ENCODE results near the gene TBC1D3B.
"Not testable (repeated sequence)": the region's sequence is repeated elsewhere in the genome, so short reads cannot be mapped to it uniquely, and the experiment has no call there.

The TBC1D3B gene

DNA sequence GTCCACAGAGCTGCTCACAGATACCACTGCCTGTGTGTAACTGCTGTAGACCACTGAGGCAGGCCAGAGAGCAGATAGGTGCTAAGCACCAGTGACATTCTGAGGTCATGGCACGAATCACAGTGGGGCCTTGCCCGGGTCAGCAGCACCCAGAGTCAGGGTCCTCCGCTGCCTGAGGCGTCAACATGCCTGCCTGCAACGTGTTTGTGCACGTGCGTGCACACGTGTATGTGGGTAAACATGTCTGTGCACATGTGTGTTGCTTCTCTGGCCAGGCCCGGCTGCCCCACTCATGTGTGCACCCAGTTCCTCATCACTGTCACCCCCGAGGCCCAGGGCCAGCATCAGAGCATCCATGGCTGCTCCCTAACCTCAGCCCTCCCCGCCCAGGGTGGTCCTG lies at the start of gene TBC1D3B:
TBC1D3B (minus strand) TSS at position 101 of the 400 bp plus-strand sequence. CDS start 1,586 bp downstream, outside the sequence.
- not testable (repeated sequence) for DNase-seq (ENCODE audit: low read depth in 2 of 2)

GRCh38 chr17:36222967-36223366 lies 46.5 kb upstream of the TBC1D3B start:
- DNase-seq (ENCODE audit: low read depth in 2 of 2) = not testable (repeated sequence)

- not testable (repeated sequence) for DNase-seq (ENCODE audit: low read depth in 2 of 2)
Observed at GRCh38 chr17:36221581-36222100, 45.2 kb upstream of the TBC1D3B start.

GRCh38 chr17:36220737-36221580 lies 44.5 kb upstream of the TBC1D3B start:
- DNase-seq (ENCODE audit: low read depth in 2 of 2) = not testable (repeated sequence)

DNA sequence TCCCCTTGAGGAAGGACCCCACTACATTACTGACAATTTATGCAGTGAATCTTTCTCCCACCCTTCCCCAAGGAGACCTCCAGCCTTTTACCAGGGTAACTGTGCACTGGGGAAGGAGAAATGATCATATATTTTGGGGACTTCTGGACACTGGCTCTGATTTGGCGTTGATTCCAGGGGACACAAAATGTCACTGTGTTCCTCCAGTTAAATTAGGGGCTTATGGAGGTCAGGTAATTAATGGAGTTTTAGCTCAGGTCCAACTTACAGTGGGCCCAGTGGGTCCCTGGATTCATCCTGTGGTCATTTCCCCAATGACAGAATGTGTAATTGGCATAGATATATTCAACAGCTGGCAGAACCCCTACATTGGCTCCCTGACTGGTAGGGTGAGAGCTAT lies 43.1 kb upstream of the TBC1D3B start:
- not testable (repeated sequence) for DNase-seq (ENCODE audit: low read depth in 2 of 2)

DNA sequence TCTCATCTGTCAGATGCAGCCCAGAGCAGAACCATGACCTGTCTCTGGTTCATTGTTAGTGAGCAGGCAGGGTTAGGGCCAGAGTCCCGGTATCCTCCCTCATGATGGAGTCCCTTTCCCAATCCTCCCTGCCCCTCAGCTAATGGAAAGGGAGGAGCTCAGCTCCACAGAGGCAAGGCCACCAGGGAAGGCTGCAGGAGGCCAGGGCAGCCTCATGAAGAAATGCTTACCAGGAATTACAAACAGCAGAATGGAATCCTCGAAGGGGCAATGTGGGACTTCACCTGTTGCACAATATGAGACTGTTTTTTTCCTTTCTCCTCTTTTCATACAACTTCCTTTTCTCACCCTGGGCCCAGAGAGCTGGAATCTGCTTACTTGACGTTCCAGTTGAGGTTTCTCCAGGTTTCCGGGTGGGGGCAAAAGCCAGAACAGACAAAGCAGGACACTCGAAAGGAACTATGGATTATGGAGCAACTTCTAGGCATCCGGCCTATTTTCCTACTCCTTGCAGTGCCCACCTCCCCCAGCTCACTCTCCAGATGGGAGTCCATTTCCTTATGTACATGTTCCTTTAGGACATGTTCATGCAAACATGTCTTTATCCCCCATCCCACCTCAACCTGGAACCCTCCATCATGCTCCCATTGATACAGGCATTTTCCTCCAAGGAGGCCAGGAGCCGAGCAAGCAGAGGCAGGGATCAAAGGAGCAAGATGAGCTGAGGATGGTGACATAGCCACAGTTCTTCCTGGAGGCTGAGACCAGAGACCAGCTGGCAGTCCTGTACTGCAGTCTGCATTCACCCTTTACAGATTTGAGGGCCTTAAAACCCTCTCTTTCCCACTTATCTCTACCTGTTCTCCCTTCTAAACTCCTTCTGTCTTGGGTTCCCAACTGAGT lies 39.2 kb upstream of the TBC1D3B start:
- DNase-seq (ENCODE audit: low read depth in 2 of 2) = not testable (repeated sequence)

- DNase-seq (ENCODE audit: low read depth in 2 of 2) = no peak
Observed at GRCh38 chr17:36214918-36215317, 38.5 kb upstream of the TBC1D3B start.

DNA sequence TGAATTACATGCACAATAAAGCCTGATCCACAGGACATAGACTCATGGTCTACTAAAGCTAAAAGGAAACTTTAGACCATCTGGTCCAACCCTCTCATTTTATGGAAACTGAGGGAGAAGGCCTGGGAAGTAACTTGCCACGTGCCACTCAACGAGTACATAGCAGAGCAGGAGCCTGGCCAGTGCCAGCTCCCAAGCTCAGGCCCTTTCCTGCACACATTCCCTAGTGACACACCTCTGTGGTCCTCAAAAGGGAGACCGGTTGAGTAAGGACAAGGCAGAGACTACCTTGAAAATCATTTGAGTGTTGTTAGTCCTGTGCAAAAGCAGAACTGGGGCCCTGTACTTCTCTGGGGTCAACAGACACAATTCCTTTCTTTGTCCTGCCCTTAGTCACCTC lies 37.3 kb upstream of the TBC1D3B start:
- no peak for DNase-seq (ENCODE audit: low read depth in 2 of 2)

GRCh38 chr17:36212966-36213365 lies 36.5 kb upstream of the TBC1D3B start:
- no peak for DNase-seq (ENCODE audit: low read depth in 2 of 2)

DNA sequence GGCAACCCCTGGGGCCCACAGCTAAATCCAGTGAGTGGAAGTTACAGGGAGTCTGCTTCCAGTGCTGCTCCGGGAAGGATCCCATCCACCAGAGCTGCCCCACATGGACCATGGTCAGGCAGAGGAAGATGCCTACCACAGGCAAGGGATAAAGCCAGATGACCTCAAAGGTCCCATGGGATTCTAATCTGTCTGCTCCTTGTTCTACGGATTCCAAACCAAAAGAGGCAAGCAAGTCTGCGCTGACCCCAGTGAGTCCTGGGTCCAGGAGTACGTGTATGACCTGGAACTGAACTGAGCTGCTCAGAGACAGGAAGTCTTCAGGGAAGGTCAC lies 35.8 kb upstream of the TBC1D3B start:
- DNase-seq (ENCODE audit: low read depth in 2 of 2) = no peak

GRCh38 chr17:36211484-36212271 lies 35.2 kb upstream of the TBC1D3B start:
- DNase-seq (ENCODE audit: low read depth in 2 of 2) = not testable (repeated sequence)

- not testable (repeated sequence) for DNase-seq (ENCODE audit: low read depth in 2 of 2)
Observed at GRCh38 chr17:36210439-36211211, 34.2 kb upstream of the TBC1D3B start, which contains the start of gene CCL4L2. Gene CCL4L2 (plus strand): TSS chr17:36211063.

GRCh38 chr17:36209575-36209974 lies 33.1 kb upstream of the TBC1D3B start:
- no peak for DNase-seq (ENCODE audit: low read depth in 2 of 2)

GRCh38 chr17:36207383-36207782 lies 30.9 kb upstream of the TBC1D3B start:
- DNase-seq (ENCODE audit: low read depth in 2 of 2) = not testable (repeated sequence)

DNA sequence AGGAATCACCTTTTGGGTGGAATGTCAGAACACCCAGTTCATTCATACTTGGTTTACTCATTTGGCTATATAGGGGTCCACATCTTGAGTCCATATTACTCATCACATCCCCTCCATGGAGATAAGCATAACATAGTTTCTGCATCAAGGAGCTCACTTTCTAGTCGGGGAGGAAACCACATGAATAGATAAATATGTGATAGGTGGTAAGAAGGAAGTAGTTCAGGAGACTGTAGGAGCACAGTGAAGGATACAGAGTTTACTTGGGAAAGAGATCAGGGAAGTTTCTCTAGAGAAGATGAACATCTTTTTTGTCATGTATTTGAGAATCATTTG lies 30.0 kb upstream of the TBC1D3B start:
- not testable (repeated sequence) for DNase-seq (ENCODE audit: low read depth in 2 of 2)

GRCh38 chr17:36205637-36206485 lies 29.4 kb upstream of the TBC1D3B start:
- DNase-seq (ENCODE audit: low read depth in 2 of 2) = no peak

DNA sequence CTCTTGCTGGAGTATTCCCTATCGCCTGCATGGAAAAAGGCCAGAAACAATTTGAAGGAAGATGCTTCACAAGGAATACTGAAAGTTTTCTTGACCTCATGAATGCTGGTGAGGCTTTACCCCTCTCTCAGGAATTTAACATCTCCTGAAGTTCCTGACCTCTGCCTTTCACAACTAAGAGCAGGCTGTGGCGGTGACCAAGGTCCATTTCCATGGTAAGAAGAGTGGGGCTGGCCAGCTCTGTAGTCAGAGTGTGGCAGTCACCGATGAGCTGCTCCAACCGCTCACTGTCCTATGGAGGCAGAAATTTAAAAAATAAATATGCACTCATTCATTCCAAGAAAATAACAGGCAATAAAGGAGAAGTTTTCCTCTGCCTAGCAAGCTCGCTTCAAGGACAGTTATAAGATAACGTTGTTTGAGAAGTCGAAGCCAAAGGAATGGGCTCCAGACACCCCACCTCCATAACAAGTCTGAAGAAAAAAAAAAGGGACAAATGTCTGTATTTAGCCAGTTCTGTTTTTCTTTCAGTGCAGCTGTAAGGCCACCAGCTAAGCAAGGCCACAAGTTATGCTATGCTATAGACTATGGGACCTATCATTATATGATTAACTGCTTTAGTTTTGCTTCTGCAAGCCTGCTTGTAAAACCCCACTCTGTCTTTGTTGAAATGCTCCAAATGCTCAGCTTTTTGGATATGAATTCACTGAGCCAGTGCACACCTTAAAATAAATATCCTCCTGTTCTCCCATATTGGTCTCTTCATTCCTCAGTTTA lies 28.5 kb upstream of the TBC1D3B start:
- DNase-seq (ENCODE audit: low read depth in 2 of 2) = no peak

- no peak for DNase-seq (ENCODE audit: low read depth in 2 of 2)
Observed at GRCh38 chr17:36203335-36203734, 26.9 kb upstream of the TBC1D3B start.

GRCh38 chr17:36201506-36201905 lies 25.1 kb upstream of the TBC1D3B start:
- not testable (repeated sequence) for DNase-seq (ENCODE audit: low read depth in 2 of 2)
